Esophagus squamous epithelium (tissue), 5 donors: ENCODE data around the gene IER3. TPM values are rescaled to one million over a fixed set of nuclear protein-coding genes. Genes with fewer than 3 reads are reported as not detected.
A peak's percentile ranks its signal among the peaks of the same experiment; 100 is the strongest.

ENCODE experiments used
- DNase-seq: peaks from one replicate; lab custom pipeline; 2025; lab: John Stamatoyannopoulos, UW
- H3K27ac ChIP-seq, 4 donors: fragments of 200-600 bp; sonication (generic); one replicate each; pipeline ENCODE4 v1.5.1; 2016 to 2019; ENCODE audit warnings: mild to moderate bottlenecking in 1 of 4
- H3K27me3 ChIP-seq, 4 donors: fragments of 200-600 bp; sonication (generic); 1 replicate in 3 of 4; 2 replicates in 1 of 4; pipeline versions ENCODE4 v1.5.1 to v1.6.0; 2017 to 2021; ENCODE audit warnings: antibody characterized with exemption in 1 of 4
- H3K36me3 ChIP-seq, 3 donors: fragments of 200-600 bp; sonication (generic); one replicate each; pipeline ENCODE4 v1.5.1; 2016 to 2019
- H3K4me1 ChIP-seq, 3 donors: fragments of 200-600 bp; sonication (generic); one replicate each; pipeline ENCODE4 v1.5.1; 2017 to 2019
- H3K4me3 ChIP-seq, 4 donors: fragments of 200-600 bp; sonication (generic); 1 replicate in 3 of 4; 2 replicates in 1 of 4; pipeline ENCODE4 v1.5.1; 2016 to 2019; ENCODE audit warnings: mild to moderate bottlenecking in 2 of 4, moderate library complexity in 1 of 4
- H3K9me3 ChIP-seq, 3 donors: fragments of 200-600 bp; sonication (generic); one replicate each; pipeline ENCODE4 v1.5.1; 2016 to 2019
- CTCF ChIP-seq, 6 experiments: fragments of 450-650 bp in 4 of 6; fragments of 200-600 bp in 2 of 6; sonication (generic) in 2 of 6; IDR thresholded peaks; one replicate each; pipeline ENCODE4 v1.5.1; 2016 to 2019; ENCODE audit warnings: antibody characterized with exemption in 6 of 6, mild to moderate bottlenecking in 4 of 6, moderate library complexity in 4 of 6
- POLR2A ChIP-seq, 4 donors: fragments of 450-650 bp; IDR thresholded peaks; one replicate each; pipeline ENCODE4 v1.6.1; 2017; ENCODE audit warnings: antibody characterized with exemption in 4 of 4, mild to moderate bottlenecking in 4 of 4, moderate library complexity in 3 of 4
- WGBS, 2 donors: methylation state at CpG; one replicate each; pipeline ENCODE4 v1.1.5; 2018; 5-methylcytosine and 5-hydroxymethylcytosine counted together
- intact Hi-C: fragments of 100-400 bp; cut with DNase I; formaldehyde crosslinking; loops from one replicate; pipeline ENCODE4 v1.15.0; 2022
- total RNA-seq, 4 donors: library from RNA; depleted of rRNA; stranded (reverse); fragments of >200 nt; gene quantifications; one replicate each; pipeline ENCODE4 v1.1.0, GENCODE V29; 2016
- donor health status: DM: yes; HTN: yes; CAD: no.

Gene IER3
- total RNA-seq, 4 donors from 2014 or later, result 41.4 to 87.9 (median 66.0) TPM

DNA sequence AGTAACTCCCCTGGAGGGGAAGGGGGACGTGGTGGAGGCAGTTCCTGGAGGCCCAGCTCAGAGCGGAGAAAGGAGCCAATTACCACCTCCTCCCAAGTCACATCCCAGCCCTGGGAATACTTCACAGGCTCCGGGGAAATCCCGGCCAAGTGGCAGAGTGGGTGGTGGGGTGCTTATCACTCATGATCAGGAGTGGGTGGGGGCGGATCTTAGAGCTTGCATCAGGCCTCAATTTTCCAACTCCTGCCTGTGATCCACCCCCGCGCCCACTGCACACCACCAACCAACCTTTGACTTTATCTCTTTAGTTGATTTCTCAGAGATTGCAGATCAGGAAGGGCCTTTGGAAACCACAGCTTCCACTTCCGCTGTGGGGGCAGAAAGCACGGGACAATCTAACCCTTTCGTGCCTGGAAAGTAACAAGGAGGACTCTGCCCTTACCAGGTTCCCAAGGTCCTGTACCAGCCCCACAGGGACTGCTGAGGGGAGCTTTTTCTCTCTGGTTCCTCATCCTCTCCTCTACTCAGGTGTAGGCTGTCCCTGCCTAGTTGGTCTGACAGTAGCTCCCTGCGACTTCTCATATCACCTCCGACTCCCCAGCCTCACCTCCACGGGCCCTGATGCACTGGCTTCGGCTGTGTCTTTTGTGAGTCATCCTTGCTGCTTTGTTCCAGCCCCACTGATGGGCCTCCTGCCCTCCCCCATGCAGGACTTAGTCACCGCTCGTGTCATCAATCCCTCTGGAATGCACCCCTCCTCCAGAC lies 24.9 kb upstream of the IER3 start:
- intact Hi-C loops, result no loop called here
- Histone ChIP-seq H3K9me3 (no peaks in the 10 kb centered on the region), H3K27me3 (no peaks in the 10 kb centered on the region), H3K4me1 (peaks cover 0 to 27% (median 21%) of the 10 kb centered on the region in 3 donors), H3K36me3 (no peaks in the 10 kb centered on the region), H3K27ac (peak overlapping the region in 3 of 4 donors; percentile 14 to 49 (median 28)), H3K4me3 (no peak overlapping the region)
- no peak for DNase-seq
- TF ChIP-seq CTCF (IDR thresholded peaks at IDR 0.05) (no peak), POLR2A (IDR thresholded peaks at IDR 0.05) (no peak)
- WGBS, 2 donors, result 12 to 23% methylated on average over 14 to 15 of the region's 16 CpGs

DNA sequence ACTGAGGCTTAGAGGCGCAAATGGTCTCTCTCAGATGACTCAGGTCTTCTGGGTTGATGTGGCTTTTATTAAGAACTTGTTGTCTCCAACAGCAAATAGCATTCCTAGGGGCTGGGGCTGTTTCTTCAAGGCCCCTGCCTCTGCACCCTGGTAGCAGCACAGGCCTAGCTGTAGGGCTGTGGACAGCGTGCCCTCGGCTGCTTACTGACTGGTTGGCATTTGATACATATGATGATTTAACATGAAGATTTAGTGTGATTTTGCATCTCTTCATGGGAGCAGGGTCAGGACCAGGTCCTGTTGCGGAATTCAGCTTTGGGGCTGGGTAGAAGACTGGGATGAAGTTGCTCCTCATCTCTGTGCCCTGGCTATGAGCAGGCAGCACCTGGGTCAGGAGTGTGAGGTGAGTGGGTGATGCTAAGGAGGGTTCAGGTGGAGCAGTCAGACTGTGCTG lies 24.3 kb upstream of the IER3 start:
- Histone ChIP-seq H3K4me1 (peaks cover 0 to 34% (median 28%) of the 10 kb centered on the region in 3 donors), H3K4me3 (no peak overlapping the region), H3K27ac (peak overlapping the region in 2 of 4 donors; percentile 14 to 49), H3K27me3 (no peaks in the 10 kb centered on the region), H3K9me3 (no peaks in the 10 kb centered on the region), H3K36me3 (no peaks in the 10 kb centered on the region)
- TF ChIP-seq CTCF (IDR thresholded peaks at IDR 0.05) (no peak), POLR2A (IDR thresholded peaks at IDR 0.05) (no peak)
- WGBS, 2 donors, result 84 to 96% methylated on average over 4 of the region's 4 CpGs
- DNase-seq, result no peak
- intact Hi-C loops, result no loop called here

DNA sequence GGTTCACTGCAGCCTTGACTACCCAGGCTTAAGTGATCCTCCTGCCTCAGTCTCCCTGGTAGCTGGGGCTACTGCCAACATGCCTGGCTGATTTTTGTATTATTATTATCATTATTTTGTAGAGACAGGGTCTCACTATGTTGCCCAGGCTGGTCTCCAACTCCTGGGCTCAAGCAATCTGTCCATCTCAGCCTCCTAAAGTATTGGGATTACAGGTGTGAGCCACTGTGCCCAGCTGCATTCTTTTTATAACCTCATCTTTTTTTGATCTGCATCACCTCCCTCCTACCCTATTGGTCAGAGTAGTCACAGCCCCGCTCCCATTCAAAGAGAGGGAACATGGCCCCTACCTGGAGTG lies 23.6 kb upstream of the IER3 start:
- TF ChIP-seq POLR2A (IDR thresholded peaks at IDR 0.05), result no peak
- no peak for TF ChIP-seq CTCF (IDR thresholded peaks at IDR 0.05)
- Histone ChIP-seq H3K4me3 (no peak overlapping the region), H3K36me3 (no peaks in the 10 kb centered on the region), H3K27ac (no peak overlapping the region), H3K4me1 (peaks cover 0 to 40% (median 29%) of the 10 kb centered on the region in 3 donors), H3K27me3 (no peaks in the 10 kb centered on the region), H3K9me3 (no peaks in the 10 kb centered on the region)
- WGBS, 2 donors, result 90% methylated on average over 1 of the region's 1 CpG; no CpG with 5 or more reads in 1 of the 2 donors
- intact Hi-C loops, result no loop called here
- no peak for DNase-seq

DNA sequence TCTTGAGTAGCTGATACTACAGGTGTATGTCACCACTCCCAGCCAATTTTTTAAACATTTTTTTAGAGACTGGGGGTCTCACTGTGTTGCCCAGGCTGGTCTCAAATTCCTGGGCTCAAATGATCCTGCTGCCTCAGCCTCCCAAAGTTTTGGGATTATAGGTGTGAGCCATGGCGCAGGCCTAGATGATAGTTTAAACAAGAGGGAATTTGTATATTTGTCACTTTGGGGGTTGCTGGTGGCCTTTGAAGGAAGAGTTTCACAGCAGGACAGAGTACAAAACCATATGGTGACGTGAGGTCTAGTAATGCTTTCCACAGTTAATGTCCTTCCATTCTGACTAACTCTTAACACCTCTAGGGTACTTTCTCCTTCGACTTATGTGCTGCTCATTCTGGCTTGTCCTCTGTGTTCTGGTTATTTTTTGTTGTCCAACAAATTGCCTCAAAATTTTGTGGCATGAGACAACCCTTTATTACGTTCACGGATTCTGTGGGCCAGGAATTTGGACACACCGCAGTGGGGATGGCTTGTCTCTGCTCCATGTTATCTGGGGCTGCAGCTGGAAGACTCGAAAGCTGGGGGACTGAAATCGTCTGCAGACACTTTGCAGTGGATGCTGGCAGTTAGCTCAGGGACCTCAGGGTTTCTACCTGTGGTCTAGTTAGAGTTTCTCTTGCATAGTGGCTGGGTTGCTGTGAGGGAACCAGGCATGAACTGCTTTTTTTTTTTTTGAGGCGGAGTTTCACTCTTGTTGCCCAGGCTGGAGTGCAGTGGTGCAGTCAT lies 23.0 kb upstream of the IER3 start:
- Histone ChIP-seq H3K27ac (no peak overlapping the region), H3K27me3 (no peaks in the 10 kb centered on the region), H3K4me3 (no peak overlapping the region), H3K36me3 (no peaks in the 10 kb centered on the region), H3K4me1 (peaks cover 0 to 42% (median 29%) of the 10 kb centered on the region in 3 donors), H3K9me3 (no peaks in the 10 kb centered on the region)
- no peak for DNase-seq
- intact Hi-C loops, result no loop called here
- WGBS, 2 donors, result 66 to 84% methylated on average over 7 to 9 of the region's 9 CpGs
- TF ChIP-seq POLR2A (IDR thresholded peaks at IDR 0.05) (no peak), CTCF (IDR thresholded peaks at IDR 0.05) (no peak)
